Measurements from ENCODE around the gene SAMSN1. TPM values are rescaled to one million over a fixed set of nuclear protein-coding genes. Genes with fewer than 3 reads are reported as not detected.

SAMSN1 gene
- total and polyA plus RNA-seq, 2 experiments from 2014 or later = 3.2 to 5.4 TPM

GRCh38 chr21:14452031-14452726 lies 93.9 kb downstream of the SAMSN1 start (continued):
- TF ChIP-seq NANOG (IDR thresholded peaks at IDR 0.05; ENCODE audit: borderline replicate concordance) (no peak), CREB1 (CRISPR knock-in tag; IDR thresholded peaks at IDR 0.05; ENCODE audit: low read depth) (no peak), CTCF (conservative IDR thresholded peaks at IDR 0.05; ENCODE audit: low read depth in 2 of 2) (no peak), POLR2AphosphoS5 (IDR thresholded peaks at IDR 0.05; ENCODE audit: low read depth) (no peak), ZNF114 (CRISPR knock-in tag; IDR thresholded peaks at IDR 0.05) (no peak)

GRCh38 chr21:14451546-14451945 lies 94.6 kb downstream of the SAMSN1 start:
- Histone ChIP-seq H3K36me3 (ENCODE audit: insufficient read depth) (no peaks in the 10 kb centered on the region), H4K20me1 (replicated peaks; ENCODE audit: insufficient read depth) (no peaks in the 10 kb centered on the region), H3K4me1 (ENCODE audit: insufficient read depth) (0 out of 2 replicates have a peak, but pooled peaks cover 8% of the 10 kb centered on the region), H2AFZ (no peak overlapping the region), H3K79me2 (replicated peaks; ENCODE audit: insufficient read depth) (no peaks in the 10 kb centered on the region), H3F3A (replicated peaks; ENCODE audit: low read depth) (no peaks in the 10 kb centered on the region), H3K27me3 (ENCODE audit: insufficient read depth) (no peaks in the 10 kb centered on the region), H3K9me2 (ENCODE audit: insufficient read depth) (peaks cover 3% of the 10 kb centered on the region; the same call in 1 of the 2 replicates), H3K4me3 (no peak overlapping the region), H3K4me2 (no peak overlapping the region), H3K27ac (ENCODE audit: low read depth) (no peak overlapping the region)
- peaks cover 7% of the 10 kb centered on the region for H3K27me3 Mint-ChIP-seq (ENCODE audit: insufficient read depth, low read depth, poor library complexity)
- TF ChIP-seq EZH2 (IDR thresholded peaks at IDR 0.05; ENCODE audit: low read depth, unreplicated experiment) = no peak
- TF ChIP-seq REST (IDR thresholded peaks at IDR 0.05; ENCODE audit: unreplicated experiment) = no peak
- no peak for TF ChIP-seq STAT1 (IDR thresholded peaks at IDR 0.05; ENCODE audit: unreplicated experiment)
- no peak for TF ChIP-seq ETS1 (IDR thresholded peaks at IDR 0.05)
- TF ChIP-seq POLR2AphosphoS5 (IDR thresholded peaks at IDR 0.05; ENCODE audit: low read depth) = no peak
- no peaks in the 10 kb centered on the region for H3K9me3 Mint-ChIP-seq
- no peaks in the 10 kb centered on the region for H3K36me3 Mint-ChIP-seq (ENCODE audit: low read depth)
- no peak overlapping the region for H3K4me3 Mint-ChIP-seq
- H3K27ac Mint-ChIP-seq = no peak overlapping the region
- DNase-seq (ENCODE audit: low spot score) (no peak), ATAC-seq (no peak)
- peaks cover 9% of the 10 kb centered on the region for H3K4me1 Mint-ChIP-seq
